Chondrocyte (in vitro differentiated cells): ENCODE data around the gene MAP4K3. TPM values are rescaled to one million over a fixed set of nuclear protein-coding genes. Genes with fewer than 3 reads are reported as not detected.
A peak's percentile ranks its signal among the peaks of the same experiment; 100 is the strongest.

Experiments used
- DNase-seq: peaks from one replicate; pipeline ENCODE4 v3.0.0; 2021; ENCODE audit warnings: mixed read lengths, low spot score
- H3K27ac Mint-ChIP-seq: one replicate; pipeline ENCODE4 v1.8.0; 2021; ENCODE audit warnings: mild to moderate bottlenecking, moderate library complexity, mixed read lengths; ENCODE audit not compliant: unreplicated experiment
- H3K27me3 Mint-ChIP-seq: 2 replicates; pipeline ENCODE4 v1.8.0; 2021; ENCODE audit warnings: low read depth, mixed read lengths
- H3K36me3 Mint-ChIP-seq: 2 replicates; pipeline ENCODE4 v1.8.0; 2021; ENCODE audit warnings: low read depth, mixed read lengths
- H3K4me1 Mint-ChIP-seq: 2 replicates; pipeline ENCODE4 v1.8.0; 2021; ENCODE audit warnings: low read depth, mild to moderate bottlenecking, mixed read lengths
- H3K4me3 Mint-ChIP-seq: one replicate; pipeline ENCODE4 v1.8.0; 2021; ENCODE audit warnings: mild to moderate bottlenecking, moderate library complexity, mixed read lengths; ENCODE audit not compliant: unreplicated experiment
- H3K9me3 Mint-ChIP-seq: 2 replicates; pipeline ENCODE4 v1.8.0; 2021; ENCODE audit warnings: low read depth, mixed read lengths
- CTCF ChIP-seq: fragments of 200-600 bp; sonication (generic); IDR thresholded peaks from 2 replicates; pipeline ENCODE4 v1.5.0; 2021; ENCODE audit warnings: antibody characterized with exemption, mild to moderate bottlenecking, moderate library complexity
- total RNA-seq: library from RNA; stranded (reverse); gene quantifications from 3 replicates; pipeline ENCODE4 v1.2.1, GENCODE V29; 2021

Gene MAP4K3
- total RNA-seq, 1 donor from 2014 or later, result 35.3 TPM

DNA sequence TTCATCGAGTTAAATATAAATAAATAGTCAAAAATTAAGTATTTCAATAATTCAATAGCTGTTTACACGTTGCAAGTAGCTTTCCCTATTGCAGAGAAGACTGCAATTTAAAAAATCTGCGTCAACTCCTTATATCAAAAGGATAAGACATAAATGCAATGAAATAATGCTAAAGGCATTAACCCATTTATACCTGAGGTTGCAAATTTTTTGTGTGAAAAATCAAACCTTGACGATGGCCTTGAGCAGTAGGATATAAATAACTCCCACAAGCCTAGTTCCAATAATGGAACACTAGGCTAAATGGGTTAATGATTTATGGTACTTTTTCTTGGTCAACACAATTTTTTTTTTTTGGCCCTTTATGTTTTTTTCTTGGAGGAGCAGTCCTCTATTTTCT, 116.9 kb downstream of the MAP4K3 start:
- Mint-ChIP-seq H3K27ac (no peak overlapping the region), H3K4me3 (no peak overlapping the region), H3K36me3 (peaks cover 1% of the 10 kb centered on the region), H3K4me1 (no peaks in the 10 kb centered on the region), H3K27me3 (no peaks in the 10 kb centered on the region), H3K9me3 (no peaks in the 10 kb centered on the region)
- no peak for TF ChIP-seq CTCF
- DNase-seq, result no peak

DNA sequence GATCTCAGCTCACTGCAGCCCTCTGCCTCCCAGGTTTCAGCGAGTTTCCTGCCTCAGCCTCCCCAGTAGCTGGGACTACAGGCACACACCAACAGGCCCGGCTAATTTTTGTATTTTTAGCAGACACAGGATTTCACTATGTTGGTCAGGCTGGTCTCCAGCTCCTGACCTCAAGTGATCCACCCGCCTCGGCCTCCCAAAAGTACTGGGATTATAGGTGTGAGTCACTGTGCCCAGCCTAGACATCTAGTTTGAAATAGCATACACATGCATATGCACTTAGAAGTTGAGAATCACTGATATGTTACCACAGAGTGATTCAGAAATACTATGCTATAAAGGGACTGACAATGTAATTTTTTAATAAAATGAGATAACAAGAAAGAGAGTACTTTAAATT, 123.5 kb downstream of the MAP4K3 start:
- DNase-seq, result no peak
- no peaks in the 10 kb centered on the region for H3K9me3 Mint-ChIP-seq
- peak overlapping the region; percentile 57 for H3K27ac Mint-ChIP-seq

DNA sequence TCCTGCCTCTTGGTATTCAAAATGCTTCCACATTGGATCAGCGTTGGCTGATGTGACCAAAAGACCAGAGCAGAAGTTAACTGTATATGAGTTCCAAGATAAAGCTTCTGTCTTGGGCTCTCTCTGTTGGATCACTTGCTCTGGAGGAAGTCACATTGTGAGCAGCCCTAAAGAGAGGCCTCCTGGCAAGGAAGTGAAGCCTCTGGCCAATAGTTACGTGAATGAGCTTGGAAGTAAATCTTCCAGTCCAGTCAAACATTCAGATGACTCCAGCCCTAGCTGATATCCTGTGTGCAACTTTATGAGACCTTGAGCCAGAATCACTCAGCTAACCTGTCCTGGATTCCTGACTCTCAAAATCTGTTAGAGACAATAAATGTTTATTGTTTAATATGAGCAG, 125.6 kb downstream of the MAP4K3 start:
- Mint-ChIP-seq H3K36me3 (peaks cover 10% of the 10 kb centered on the region), H3K4me3 (no peak overlapping the region), H3K4me1 (peaks cover 14% of the 10 kb centered on the region), H3K27me3 (no peaks in the 10 kb centered on the region), H3K27ac (no peak overlapping the region), H3K9me3 (no peaks in the 10 kb centered on the region)
- TF ChIP-seq CTCF, result no peak
- no peak for DNase-seq

More for the DNA sequence above, 123.5 kb downstream of the MAP4K3 start:
- H3K27me3 Mint-ChIP-seq, result no peaks in the 10 kb centered on the region
- H3K36me3 Mint-ChIP-seq, result peaks cover 12% of the 10 kb centered on the region
- TF ChIP-seq CTCF, result no peak
- H3K4me1 Mint-ChIP-seq, result peaks cover 10% of the 10 kb centered on the region
- H3K4me3 Mint-ChIP-seq, result no peak overlapping the region

GRCh38 chr2:39308778-39309177, 128.3 kb downstream of the MAP4K3 start:
- peaks cover 10% of the 10 kb centered on the region for H3K36me3 Mint-ChIP-seq

DNA sequence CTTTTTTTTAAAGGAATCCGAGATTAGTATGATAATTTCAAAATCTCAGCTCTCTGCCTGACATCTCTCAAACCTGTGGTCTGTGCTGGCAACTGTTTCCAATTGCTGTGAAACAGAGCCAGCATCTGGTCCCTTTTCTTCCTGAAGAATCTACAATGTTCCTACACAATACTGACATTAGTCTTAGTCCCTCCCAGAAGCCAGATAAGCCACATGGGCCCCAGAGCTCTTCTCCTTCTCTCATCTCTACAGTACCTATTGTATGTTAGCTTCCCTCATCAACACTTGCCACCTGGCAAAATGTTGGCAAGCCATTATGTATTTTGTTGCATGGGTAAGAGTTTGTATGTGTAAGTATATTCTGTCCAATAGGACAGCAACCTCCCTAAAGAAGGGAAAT, 130.5 kb downstream of the MAP4K3 start:
- no peak for DNase-seq
- Mint-ChIP-seq H3K27me3 (no peaks in the 10 kb centered on the region), H3K27ac (peak overlapping the region; percentile 18), H3K4me1 (peaks cover 30% of the 10 kb centered on the region), H3K4me3 (no peak overlapping the region), H3K36me3 (peaks cover 4% of the 10 kb centered on the region), H3K9me3 (no peaks in the 10 kb centered on the region)
- TF ChIP-seq CTCF, result no peak

More at GRCh38 chr2:39308778-39309177, 128.3 kb downstream of the MAP4K3 start:
- Mint-ChIP-seq H3K9me3 (no peaks in the 10 kb centered on the region), H3K4me1 (peaks cover 33% of the 10 kb centered on the region), H3K27me3 (no peaks in the 10 kb centered on the region), H3K4me3 (no peak overlapping the region), H3K27ac (no peak overlapping the region)
- no peak for DNase-seq
- no peak for TF ChIP-seq CTCF
